ENCODE data around the gene LBX1. TPM values are rescaled to one million over a fixed set of nuclear protein-coding genes. Genes with fewer than 3 reads are reported as not detected.
"Not testable (repeated sequence)": the region's sequence is repeated elsewhere in the genome, so short reads cannot be mapped to it uniquely, and the experiment has no call there.

The LBX1 gene
- polyA plus RNA-seq, 1 donor, result 12.4 TPM

- not testable (repeated sequence) for DNase-seq
Measured at GRCh38 chr10:101202667-101203066, 26.6 kb downstream of the LBX1 start.

GRCh38 chr10:101198326-101198977 lies 30.8 kb downstream of the LBX1 start:
- DNase-seq, result not testable (repeated sequence)

- no peak for DNase-seq
Measured at GRCh38 chr10:101195921-101196320, 33.3 kb downstream of the LBX1 start.

- DNase-seq, result no peak
Measured at GRCh38 chr10:101189461-101190401, 39.5 kb downstream of the LBX1 start.

GRCh38 chr10:101188942-101189341 lies 40.3 kb downstream of the LBX1 start:
- no peak for DNase-seq

GRCh38 chr10:101183458-101184183 lies 45.6 kb downstream of the LBX1 start:
- no peak for DNase-seq

- DNase-seq, result no peak
Measured at GRCh38 chr10:101182936-101183335, 46.3 kb downstream of the LBX1 start.

Other genes starting within 250 kb of the LBX1 start
- 88.7 TPM for gene MRPL43, start 242.0 kb downstream of the LBX1 start, polyA plus RNA-seq (ENCODE audit: insufficient read length)
- gene TWNK, start 241.9 kb downstream of the LBX1 start, polyA plus RNA-seq (ENCODE audit: insufficient read length), result 9.9 TPM
- gene LZTS2, start 229.7 kb downstream of the LBX1 start, polyA plus RNA-seq (ENCODE audit: insufficient read length), result 72.5 TPM
- gene PDZD7, start 198.3 kb downstream of the LBX1 start, polyA plus RNA-seq (ENCODE audit: insufficient read length), result 1.3 TPM
- gene SFXN3, start 198.2 kb downstream of the LBX1 start, polyA plus RNA-seq (ENCODE audit: insufficient read length), result 20.3 TPM
- gene KAZALD1, start 167.5 kb downstream of the LBX1 start, polyA plus RNA-seq (ENCODE audit: insufficient read length), result 23.5 TPM
- not detected for gene TLX1, start 98.2 kb downstream of the LBX1 start, polyA plus RNA-seq (ENCODE audit: insufficient read length)
- gene BTRC, start 124.7 kb upstream of the LBX1 start, polyA plus RNA-seq (ENCODE audit: insufficient read length), result 29.5 TPM

All from hindlimb muscle (tissue), 1 donor.